Mesenteric fat pad (tissue), 1 donor: ENCODE measurements around the gene MOB3C. TPM values are rescaled to one million over a fixed set of nuclear protein-coding genes. Genes with fewer than 3 reads are reported as not detected.

Experiments used
- DNase-seq: peaks from one replicate; pipeline ENCODE4 v3.0.0-alpha.2; 2020; ENCODE audit warnings: low spot score
- total RNA-seq: library from RNA; stranded (reverse); fragmentation: NEBNext Ultra II Directional; extraction: Animal tissue kit (Norgen Biotek cat#: 25700); gene quantifications from one replicate; pipeline ENCODE4 v1.2.1, GENCODE V29; 2021
- donor health status: DM: yes; HTN: yes; CAD: no.

The MOB3C gene
- total RNA-seq, 1 donor from 2014 or later: 44.6 TPM

- DNase-seq: no peak
Observed at GRCh38 chr1:46639547-46639946, 22.9 kb upstream of the MOB3C start.

- DNase-seq: no peak
Observed at GRCh38 chr1:46638921-46639320, 22.3 kb upstream of the MOB3C start.

GRCh38 chr1:46637444-46638083, 21.0 kb upstream of the MOB3C start:
- DNase-seq: no peak

GRCh38 chr1:46635205-46635604, 18.6 kb upstream of the MOB3C start:
- no peak for DNase-seq

- no peak for DNase-seq
Observed at GRCh38 chr1:46630719-46631118, 14.1 kb upstream of the MOB3C start.

GRCh38 chr1:46623743-46624644, 7.4 kb upstream of the MOB3C start:
- DNase-seq: peak; percentile 11

GRCh38 chr1:46622344-46622743, 5.7 kb upstream of the MOB3C start:
- DNase-seq: no peak

- no peak for DNase-seq
Observed at GRCh38 chr1:46621930-46622329, 5.3 kb upstream of the MOB3C start.

GRCh38 chr1:46619656-46620258, 3.1 kb upstream of the MOB3C start:
- DNase-seq: peak; percentile 79

- no peak for DNase-seq
Observed at GRCh38 chr1:46618754-46619415, 2.3 kb upstream of the MOB3C start.

GRCh38 chr1:46617833-46618232, 1.2 kb upstream of the MOB3C start:
- DNase-seq: no peak

GRCh38 chr1:46617108-46617800, 643 bp upstream of the MOB3C start:
- DNase-seq: peak; percentile 65

- DNase-seq: peak; percentile 74
Observed at GRCh38 chr1:46615735-46616134, 876 bp downstream of the MOB3C start.

- peak; percentile 60 for DNase-seq
Observed at GRCh38 chr1:46615088-46615487, 1.5 kb downstream of the MOB3C start.

- no peak for DNase-seq
Observed at GRCh38 chr1:46614604-46614984, 2.0 kb downstream of the MOB3C start.

- DNase-seq: peak; percentile 93
Observed at GRCh38 chr1:46613661-46614603, 2.7 kb downstream of the MOB3C start.

GRCh38 chr1:46612937-46613660, 3.5 kb downstream of the MOB3C start:
- no peak for DNase-seq

- no peak for DNase-seq
Observed at GRCh38 chr1:46611691-46612221, 4.9 kb downstream of the MOB3C start.
